ENCODE results near the gene OR10C1. TPM values are rescaled to one million over a fixed set of nuclear protein-coding genes. Genes with fewer than 3 reads are reported as not detected.

The OR10C1 gene, protein sequence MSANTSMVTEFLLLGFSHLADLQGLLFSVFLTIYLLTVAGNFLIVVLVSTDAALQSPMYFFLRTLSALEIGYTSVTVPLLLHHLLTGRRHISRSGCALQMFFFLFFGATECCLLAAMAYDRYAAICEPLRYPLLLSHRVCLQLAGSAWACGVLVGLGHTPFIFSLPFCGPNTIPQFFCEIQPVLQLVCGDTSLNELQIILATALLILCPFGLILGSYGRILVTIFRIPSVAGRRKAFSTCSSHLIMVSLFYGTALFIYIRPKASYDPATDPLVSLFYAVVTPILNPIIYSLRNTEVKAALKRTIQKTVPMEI
- not detected for total RNA-seq

DNA sequence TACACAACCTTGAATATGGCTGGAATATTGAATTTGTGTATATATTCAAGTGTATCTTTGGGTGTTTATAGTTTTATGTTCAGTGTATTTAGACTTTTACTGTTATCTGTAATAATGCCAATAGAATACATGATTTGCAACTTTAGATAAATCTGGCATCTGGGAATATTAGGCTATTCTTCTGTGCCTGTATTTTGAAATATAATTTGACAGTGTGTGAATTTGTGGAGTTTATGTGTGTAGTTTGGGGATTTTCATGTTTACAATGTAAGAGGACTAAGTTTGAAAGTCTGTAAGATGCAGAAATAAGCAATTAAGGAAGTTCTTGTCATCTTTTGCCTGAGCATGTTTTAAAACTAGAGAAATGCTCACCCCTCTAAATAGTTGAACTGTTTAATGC lies at the start of gene OR10C1:
TSS of gene OR10C1 (plus strand) at position 301 of the 400 bp plus-strand sequence. CDS start 710 bp downstream, outside the sequence.

DNA sequence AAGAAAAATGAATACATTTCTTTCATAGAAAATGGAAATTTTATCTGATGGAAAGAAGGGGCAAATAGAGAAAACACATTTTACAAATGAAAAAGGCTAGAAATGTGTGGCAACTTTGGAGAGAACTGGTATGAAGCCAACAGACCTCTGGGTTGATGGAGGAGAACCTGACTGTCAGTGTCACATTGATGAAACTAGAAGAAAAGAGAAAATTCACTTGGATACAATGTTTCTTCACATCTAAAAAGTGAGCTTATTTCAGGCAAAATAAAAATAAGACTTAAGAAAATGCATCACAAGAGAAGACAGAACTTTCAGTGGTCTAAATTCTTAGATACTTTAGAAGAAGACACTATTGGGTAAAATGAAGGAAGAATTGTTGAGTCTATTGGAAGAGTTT lies 43.8 kb upstream of the OR10C1 start, which contains the start of gene OR12D2:
TSS of gene OR12D2 (plus strand) at position 301 of the 400 bp plus-strand sequence. CDS start 1,069 bp downstream, outside the sequence.

DNA sequence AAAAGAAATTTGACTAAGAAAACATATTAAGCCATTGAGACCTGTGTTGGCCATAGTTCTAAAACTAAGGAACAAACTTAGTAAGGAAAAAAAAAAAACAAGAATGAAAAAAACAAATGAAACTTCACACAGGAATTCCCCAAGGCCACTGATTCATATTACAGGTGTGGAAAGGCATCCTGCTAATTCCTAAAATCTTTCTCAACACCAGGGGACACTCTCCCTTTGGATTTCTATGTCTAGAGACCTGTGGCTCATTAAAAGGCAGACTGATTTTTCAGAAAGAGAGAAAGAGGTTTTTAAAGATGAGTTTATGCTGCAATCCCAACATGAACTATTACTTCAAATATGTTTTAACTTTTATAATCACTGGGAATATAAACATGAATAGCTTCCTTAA lies 24.5 kb upstream of the OR10C1 start, which contains the start of gene OR12D1:
TSS of gene OR12D1 (plus strand) at position 341 of the 400 bp plus-strand sequence.

DNA sequence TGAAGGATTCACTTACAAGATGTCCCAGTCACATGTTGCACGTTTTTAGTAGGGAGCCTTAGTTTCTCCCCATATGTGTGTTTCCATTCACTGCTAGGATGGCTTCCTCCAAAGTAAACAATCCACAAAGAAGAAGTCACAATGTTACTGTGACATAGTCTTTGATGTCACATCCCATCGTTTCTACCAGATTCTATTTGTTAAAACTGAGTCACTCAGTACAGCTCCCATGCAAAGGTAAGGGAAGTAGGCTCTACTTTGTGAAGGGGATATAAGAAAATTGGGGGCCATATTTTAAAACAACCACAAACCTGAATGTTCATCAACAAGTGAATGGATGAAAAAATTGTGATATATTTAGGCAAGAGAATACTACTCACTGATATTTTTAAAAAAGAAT lies 17.9 kb downstream of the OR10C1 start, which contains the start of the genes OR11A1 and OR2H1:
TSS of gene OR11A1 (minus strand) at position 101 of the 400 bp plus-strand sequence. CDS start 29,430 bp downstream, outside the sequence.
TSS of gene OR2H1 (plus strand) at position 185 of the 400 bp plus-strand sequence. CDS start 4,615 bp downstream, outside the sequence.

DNA sequence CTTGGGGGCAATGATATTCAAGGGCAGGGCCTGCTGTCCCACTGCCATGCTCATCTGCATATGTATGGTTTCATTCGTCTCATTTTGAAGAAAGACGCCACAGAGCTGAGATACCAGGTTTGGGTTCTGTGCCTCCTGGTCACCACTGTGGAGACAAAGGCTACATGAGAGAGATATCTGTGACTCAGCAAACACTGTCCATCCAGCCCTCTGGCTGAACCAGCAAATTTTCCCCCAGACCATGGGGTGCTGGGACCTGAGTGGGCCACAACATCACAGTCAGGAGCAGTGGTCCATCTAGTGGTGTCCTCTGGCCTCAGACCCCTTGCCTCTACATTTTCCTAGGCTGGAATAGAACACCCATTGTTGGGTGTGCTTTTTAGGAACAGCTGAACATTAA lies 48.6 kb downstream of the OR10C1 start, which contains the start of gene MAS1L:
TSS of gene MAS1L (minus strand) at position 297 of the 400 bp plus-strand sequence. CDS start at position 243, 54 bp downstream.

Other genes with a start within 250 kb of the OR10C1 start
- gene OR14J1, start 137.6 kb upstream of the OR10C1 start, total RNA-seq = not detected
- gene OR5V1, start 70.4 kb upstream of the OR10C1 start, total RNA-seq = not detected
- gene OR12D3, start 64.0 kb upstream of the OR10C1 start, total RNA-seq = not detected
- gene OR12D2, start 43.7 kb upstream of the OR10C1 start, total RNA-seq = not detected
- gene OR12D1, start 24.4 kb upstream of the OR10C1 start, total RNA-seq = not detected
- not detected for gene OR11A1, start 17.8 kb downstream of the OR10C1 start, total RNA-seq
- not detected for gene OR2H1, start 17.8 kb downstream of the OR10C1 start, total RNA-seq
- not detected for gene MAS1L, start 48.6 kb downstream of the OR10C1 start, total RNA-seq
- 1.1 TPM for gene UBD, start 120.4 kb downstream of the OR10C1 start, total RNA-seq
- gene OR2H2, start 145.8 kb downstream of the OR10C1 start, total RNA-seq = not detected
- 45.4 TPM for gene GABBR1, start 193.9 kb downstream of the OR10C1 start, total RNA-seq
- not detected for gene MOG, start 217.8 kb downstream of the OR10C1 start, total RNA-seq
- gene ZFP57, start 241.8 kb downstream of the OR10C1 start, total RNA-seq = not detected